ENCODE measurements around the gene S100A7A.

- TF ChIP-seq YY1 (IDR thresholded peaks at IDR 0.05; ENCODE audit: insufficient read depth, insufficient read length) (no peak), ZNF274 (IDR thresholded peaks at IDR 0.05; ENCODE audit: low read depth, low read length) (no peak)
Observed at GRCh38 chr1:153437236-153437635, 20.9 kb downstream of the S100A7A start.

Data from NT2/D1 (cell line).